Measurements from ENCODE around the gene DLAT.

Gene DLAT

GRCh38 chr11:112087212-112087611 lies 62.0 kb downstream of the DLAT start:
- no peak for TF ChIP-seq TAF1 (IDR thresholded peaks at IDR 0.05; ENCODE audit: borderline replicate concordance, insufficient read depth, low read length)
- TF ChIP-seq POLR2AphosphoS5 (IDR thresholded peaks at IDR 0.05; ENCODE audit: low read depth, low read length) = no peak
- no peak for TF ChIP-seq REST (IDR thresholded peaks at IDR 0.05; ENCODE audit: insufficient read depth in 1 of 2, low read depth in 2 of 2, low read length in 2 of 2)
- TF ChIP-seq FOXP2 (optimal IDR thresholded peaks at IDR 0.05; ENCODE audit: borderline replicate concordance, extremely low read depth, extremely low read length, insufficient read depth) = no peak
- no peak for TF ChIP-seq SIN3A (IDR thresholded peaks at IDR 0.05; ENCODE audit: borderline replicate concordance, insufficient read depth, low read length)

- no peak for TF ChIP-seq REST (IDR thresholded peaks at IDR 0.05; ENCODE audit: insufficient read depth in 1 of 2, low read depth in 2 of 2, low read length in 2 of 2)
- no peak for TF ChIP-seq FOXP2 (optimal IDR thresholded peaks at IDR 0.05; ENCODE audit: borderline replicate concordance, extremely low read depth, extremely low read length, insufficient read depth)
- TF ChIP-seq SIN3A (IDR thresholded peaks at IDR 0.05; ENCODE audit: borderline replicate concordance, insufficient read depth, low read length) = no peak
- TF ChIP-seq TAF1 (IDR thresholded peaks at IDR 0.05; ENCODE audit: borderline replicate concordance, insufficient read depth, low read length) = no peak
- no peak for TF ChIP-seq POLR2AphosphoS5 (IDR thresholded peaks at IDR 0.05; ENCODE audit: low read depth, low read length)
These were observed 71.0 kb downstream of the DLAT start for GRCh38 chr11:112096194-112096593.

DNA sequence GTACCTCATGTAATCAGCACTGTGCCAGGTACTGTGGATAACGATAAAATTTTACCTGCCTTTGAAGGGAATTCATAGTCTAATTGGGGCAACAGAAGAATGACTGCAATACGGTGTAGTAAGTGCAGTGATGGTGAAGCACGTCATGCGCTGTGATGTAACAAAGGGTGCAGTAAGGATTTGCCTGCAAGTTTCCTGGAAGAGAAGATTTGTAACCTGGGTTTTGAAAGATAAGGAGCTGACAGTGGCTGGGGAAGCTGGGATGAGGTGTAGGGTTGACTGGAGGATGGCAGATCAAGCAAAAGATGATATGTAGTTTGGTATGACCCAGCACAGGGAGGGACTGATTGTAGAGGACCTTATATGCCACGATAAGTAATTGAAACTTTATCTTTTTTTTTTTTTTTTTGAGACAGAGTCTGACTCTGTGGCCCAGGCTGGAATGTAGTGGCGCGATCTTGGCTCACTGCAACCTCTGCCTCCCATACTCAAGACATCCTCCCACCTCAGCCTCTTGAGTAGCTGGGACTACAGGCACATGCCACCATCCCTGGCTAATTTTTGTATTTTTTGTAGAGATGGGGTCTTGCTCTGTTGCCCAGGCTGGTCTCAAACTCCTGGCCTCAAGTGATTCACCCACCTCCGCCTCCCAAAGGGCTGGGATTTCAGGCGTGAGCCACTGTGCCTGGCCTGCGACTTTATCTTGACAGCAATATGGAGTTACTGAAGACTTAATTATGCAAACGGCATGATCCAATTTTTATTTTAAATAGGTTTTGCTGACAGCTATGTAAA lies 72.7 kb downstream of the DLAT start:
- TF ChIP-seq POLR2AphosphoS5 (IDR thresholded peaks at IDR 0.05; ENCODE audit: low read depth, low read length) (no peak), SIN3A (IDR thresholded peaks at IDR 0.05; ENCODE audit: borderline replicate concordance, insufficient read depth, low read length) (no peak), TAF1 (IDR thresholded peaks at IDR 0.05; ENCODE audit: borderline replicate concordance, insufficient read depth, low read length) (no peak), FOXP2 (optimal IDR thresholded peaks at IDR 0.05; ENCODE audit: borderline replicate concordance, extremely low read depth, extremely low read length, insufficient read depth) (no peak), REST (IDR thresholded peaks at IDR 0.05; ENCODE audit: insufficient read depth in 1 of 2, low read depth in 2 of 2, low read length in 2 of 2) (no peak)

DNA sequence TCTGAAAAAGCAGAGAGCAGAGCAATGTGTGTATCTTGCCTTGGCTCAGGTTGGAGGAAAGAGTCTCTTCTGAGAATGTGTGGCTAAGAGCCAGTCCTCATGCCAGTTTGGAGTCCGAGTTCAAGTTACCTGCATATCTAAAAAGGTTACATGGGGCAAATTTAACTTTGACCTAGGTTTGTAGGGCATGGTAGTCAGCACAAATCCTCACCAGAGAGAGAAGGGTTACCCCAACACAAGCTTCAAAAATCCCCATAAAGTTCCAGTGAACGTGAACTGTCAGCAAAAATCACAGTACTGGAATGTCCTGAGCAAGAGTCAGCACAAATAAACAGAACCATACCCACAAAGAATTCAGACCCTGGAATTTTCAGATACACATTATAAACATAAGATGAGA lies 75.3 kb downstream of the DLAT start:
- TF ChIP-seq TAF1 (IDR thresholded peaks at IDR 0.05; ENCODE audit: borderline replicate concordance, insufficient read depth, low read length) (no peak), FOXP2 (optimal IDR thresholded peaks at IDR 0.05; ENCODE audit: borderline replicate concordance, extremely low read depth, extremely low read length, insufficient read depth) (no peak), POLR2AphosphoS5 (IDR thresholded peaks at IDR 0.05; ENCODE audit: low read depth, low read length) (no peak), REST (IDR thresholded peaks at IDR 0.05; ENCODE audit: insufficient read depth in 1 of 2, low read depth in 2 of 2, low read length in 2 of 2) (no peak), SIN3A (IDR thresholded peaks at IDR 0.05; ENCODE audit: borderline replicate concordance, insufficient read depth, low read length) (no peak)
